Smooth muscle cell (in vitro differentiated cells): ENCODE data around the gene RBM23. TPM values are rescaled to one million over a fixed set of nuclear protein-coding genes. Genes with fewer than 3 reads are reported as not detected.

ENCODE experiments used
- DNase-seq: peaks from one replicate; lab custom pipeline; 2025; ENCODE audit not compliant: unreplicated experiment; lab: John Stamatoyannopoulos, UW
- H2AFZ ChIP-seq: fragments of 200-600 bp; sonication (generic); 2 replicates; pipeline ENCODE4 v1.6.0; 2016; ENCODE audit warnings: antibody characterized with exemption, low read depth, mild to moderate bottlenecking
- H3F3A ChIP-seq: fragments of 200-600 bp; sonication (generic); 2 replicates; pipeline ENCODE4 v1.6.0; 2017; ENCODE audit warnings: antibody characterized with exemption, low read depth
- H3K27ac ChIP-seq: fragments of 200-600 bp; sonication (generic); 2 replicates; pipeline ENCODE4 v1.5.1; 2016; ENCODE audit warnings: low read depth, mild to moderate bottlenecking
- H3K27me3 ChIP-seq: fragments of 200-600 bp; sonication (generic); 2 replicates; pipeline ENCODE4 v1.6.1; 2016; ENCODE audit warnings: low read depth, mild to moderate bottlenecking
- H3K36me3 ChIP-seq: fragments of 200-600 bp; sonication (generic); 2 replicates; pipeline ENCODE4 v1.5.1; 2016; ENCODE audit warnings: low read depth
- H3K4me1 ChIP-seq: fragments of 200-600 bp; sonication (generic); 2 replicates; pipeline ENCODE4 v1.5.1; 2016; ENCODE audit warnings: low read depth
- H3K4me2 ChIP-seq: fragments of 200-600 bp; sonication (generic); 2 replicates; pipeline ENCODE4 v1.6.0; 2016; ENCODE audit warnings: mild to moderate bottlenecking
- H3K4me3 ChIP-seq: fragments of 200-600 bp; sonication (generic); 2 replicates; pipeline ENCODE4 v1.5.1; 2016; ENCODE audit warnings: mild to moderate bottlenecking
- H3K79me2 ChIP-seq: fragments of 200-600 bp; sonication (generic); 2 replicates; pipeline ENCODE4 v1.6.0; 2016; ENCODE audit warnings: low read depth, mild to moderate bottlenecking
- H3K9ac ChIP-seq: fragments of 200-600 bp; sonication (generic); 2 replicates; pipeline ENCODE4 v1.6.0; 2016; ENCODE audit warnings: low read depth
- H3K9me3 ChIP-seq: fragments of 200-600 bp; sonication (generic); replicated peaks from 2 replicates; pipeline ENCODE4 v1.5.1; 2016; ENCODE audit warnings: low read depth
- H4K20me1 ChIP-seq: fragments of 200-600 bp; sonication (generic); 2 replicates; pipeline ENCODE4 v1.6.0; 2016; ENCODE audit warnings: low read depth
- CTCF ChIP-seq: fragments of 200-600 bp; sonication (generic); IDR thresholded peaks from 2 replicates; pipeline ENCODE4 v1.5.1; 2017; ENCODE audit warnings: borderline replicate concordance, mild to moderate bottlenecking, antibody characterized with exemption; ENCODE audit not compliant: insufficient read depth, poor library complexity, severe bottlenecking
- WGBS: methylation state at CpG from one replicate; pipeline ENCODE4 v1.1.7; 2016; ENCODE audit warnings: low lambda C conversion rate; 5-methylcytosine and 5-hydroxymethylcytosine counted together
- polyA plus RNA-seq: library from polyadenylated mRNA; unstranded; fragments of >200 nt; fragmentation: Nextera tagmentation; extraction: Ambion mirVana; gene quantifications from 2 replicates; pipeline ENCODE4 v1.2.1, GENCODE V29; 2016
- total RNA-seq: library from RNA; depleted of rRNA; stranded (reverse); fragments of >200 nt; gene quantifications from 2 replicates; pipeline ENCODE4 v1.2.3, GENCODE V29; 2014

RBM23 gene
- total and polyA plus RNA-seq, 2 experiments from 2014 or later, result 59.3 to 112 TPM

DNA sequence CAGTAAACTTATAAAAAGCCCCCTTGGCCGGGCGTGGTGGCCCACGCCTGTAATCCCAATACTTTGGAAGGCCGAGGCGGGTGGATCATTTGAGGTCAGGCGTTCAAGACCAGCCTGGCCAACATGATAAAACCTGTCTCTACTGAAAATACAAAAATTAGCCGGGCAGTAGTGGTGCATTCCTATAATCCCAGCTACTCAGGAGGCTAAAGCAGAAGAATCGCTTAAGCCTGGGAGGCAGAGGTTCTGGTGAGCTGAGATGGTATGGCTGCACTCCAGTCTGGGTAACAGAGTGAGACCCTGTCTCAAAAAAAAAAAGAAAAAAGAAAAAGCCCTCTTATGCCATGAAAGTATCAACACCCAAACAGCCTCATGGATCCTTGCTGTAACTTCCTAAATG, 6.6 kb upstream of the RBM23 start:
- DNase-seq, result no peak
- TF ChIP-seq CTCF, result no peak
- Histone ChIP-seq H3K4me3 (no peak overlapping the region), H3K9me3 (no peaks in the 10 kb centered on the region), H4K20me1 (no peaks in the 10 kb centered on the region), H3K9ac (no peak overlapping the region), H3K4me2 (no peak overlapping the region), H3K4me1 (peaks cover 15% of the 10 kb centered on the region), H3K27ac (no peak overlapping the region), H3F3A (peaks cover 5% of the 10 kb centered on the region), H2AFZ (no peak overlapping the region), H3K79me2 (peaks cover 18% of the 10 kb centered on the region), H3K36me3 (peaks cover 10% of the 10 kb centered on the region), H3K27me3 (no peaks in the 10 kb centered on the region)
- 97% methylated on average over 8 of the region's 8 CpGs for WGBS

DNA sequence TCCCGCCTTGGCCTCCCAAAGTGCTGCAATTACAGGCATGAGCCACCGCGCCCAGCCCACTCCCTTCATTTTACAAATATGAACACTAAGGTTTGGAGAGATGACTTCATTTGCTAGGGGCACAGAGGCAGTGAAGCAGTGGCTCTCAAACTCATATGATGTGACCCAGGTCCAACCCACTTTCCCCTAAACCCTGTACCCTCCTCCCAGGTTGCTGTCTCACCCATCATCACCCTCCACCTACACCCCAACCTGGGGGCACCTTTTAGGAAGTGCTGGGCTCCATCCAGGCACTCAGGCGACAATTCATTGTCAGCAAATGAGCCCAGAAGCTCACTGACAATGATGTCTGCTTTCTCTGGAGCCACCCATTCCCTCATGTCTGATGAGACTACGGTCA, 4.8 kb upstream of the RBM23 start:
- Histone ChIP-seq H3K9ac (no peak overlapping the region), H3K36me3 (peaks cover 10% of the 10 kb centered on the region), H3K4me3 (no peak overlapping the region), H3K4me2 (no peak overlapping the region), H3K4me1 (peaks cover 15% of the 10 kb centered on the region), H3F3A (peaks cover 8% of the 10 kb centered on the region), H4K20me1 (no peaks in the 10 kb centered on the region), H2AFZ (no peak overlapping the region), H3K79me2 (peaks cover 15% of the 10 kb centered on the region), H3K9me3 (no peaks in the 10 kb centered on the region), H3K27ac (no peak overlapping the region), H3K27me3 (no peaks in the 10 kb centered on the region)
- no peak for DNase-seq
- WGBS, result 98% methylated on average over 5 of the region's 5 CpGs
- TF ChIP-seq CTCF, result no peak

DNA sequence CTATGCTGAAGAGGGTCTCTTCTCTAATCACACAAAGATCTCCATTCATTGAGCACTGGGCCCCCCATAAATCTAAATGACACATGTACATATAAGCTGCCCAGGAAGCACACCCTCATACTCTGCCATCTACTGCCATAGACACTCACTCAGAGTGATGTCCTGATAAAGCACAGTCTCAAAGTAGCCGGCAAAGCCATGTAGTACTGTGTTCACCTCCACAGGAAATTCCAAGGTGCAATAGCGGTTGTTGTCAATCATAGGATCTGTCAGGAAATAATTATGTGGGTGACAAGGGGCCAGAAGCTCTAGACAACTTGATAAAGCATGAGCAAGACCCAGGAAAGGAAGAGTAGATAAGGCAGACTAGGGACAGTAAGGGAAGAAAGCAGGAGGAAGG, 3.3 kb upstream of the RBM23 start:
- Histone ChIP-seq H3K4me3 (no peak overlapping the region), H4K20me1 (no peaks in the 10 kb centered on the region), H3K4me2 (no peak overlapping the region), H3K9ac (no peak overlapping the region), H3K4me1 (peaks cover 11% of the 10 kb centered on the region), H3K79me2 (peaks cover 16% of the 10 kb centered on the region), H3K27me3 (no peaks in the 10 kb centered on the region), H3K27ac (peak overlapping the region; percentile 52), H3K36me3 (peaks cover 10% of the 10 kb centered on the region), H3F3A (peaks cover 8% of the 10 kb centered on the region), H3K9me3 (no peaks in the 10 kb centered on the region), H2AFZ (no peak overlapping the region)
- TF ChIP-seq CTCF, result no peak
- DNase-seq, result no peak
- 94% methylated on average over 2 of the region's 2 CpGs for WGBS

- no peak for DNase-seq
- Histone ChIP-seq H3K4me1 (peaks cover 13% of the 10 kb centered on the region), H3F3A (peaks cover 8% of the 10 kb centered on the region), H3K4me2 (no peak overlapping the region), H3K9me3 (no peaks in the 10 kb centered on the region), H3K4me3 (no peak overlapping the region), H3K36me3 (peaks cover 10% of the 10 kb centered on the region), H3K79me2 (peaks cover 29% of the 10 kb centered on the region), H3K27ac (no peak overlapping the region), H3K27me3 (no peaks in the 10 kb centered on the region), H3K9ac (no peak overlapping the region), H4K20me1 (no peaks in the 10 kb centered on the region), H2AFZ (no peak overlapping the region)
- 97% methylated on average over 6 of the region's 6 CpGs for WGBS
- TF ChIP-seq CTCF, result no peak
Observed at GRCh38 chr14:22920697-22921096, 1.7 kb upstream of the RBM23 start.
